ENCODE measurements around the gene TBC1D14. TPM values are rescaled to one million over a fixed set of nuclear protein-coding genes. Genes with fewer than 3 reads are reported as not detected.

Gene TBC1D14
- polyA plus RNA-seq, 1 of the 3 experiments (the other 2 are of a cell fraction), result 39.5 TPM

- no peak for TF ChIP-seq TEAD4 (IDR thresholded peaks at IDR 0.05; ENCODE audit: borderline replicate concordance, insufficient read depth)
- TF ChIP-seq TAF1 (IDR thresholded peaks at IDR 0.05; ENCODE audit: borderline replicate concordance, low read depth, low read length), result no peak
These were observed 103.5 kb downstream of the TBC1D14 start (continued) for GRCh38 chr4:7013175-7013574.

- Histone ChIP-seq H3K27ac (ENCODE audit: low read depth in 2 of 2, low read length in 1 of 2) (no peak overlapping the region), H3K9ac (no peak overlapping the region), H2AFZ (ENCODE audit: low read depth) (no peak overlapping the region), H3K36me3 (replicated peaks in 1 of 2; ENCODE audit: control insufficient read depth in 1 of 2, insufficient read depth in 2 of 2, low read length in 1 of 2) (peaks cover 39 to 59% of the 10 kb centered on the region in 2 experiments), H4K20me1 (ENCODE audit: insufficient read depth) (no peaks in the 10 kb centered on the region), H3F3A (replicated peaks; ENCODE audit: insufficient read depth) (no peaks in the 10 kb centered on the region), H3K4me3 (ENCODE audit: low read depth in 2 of 2, low read length in 1 of 2) (no peak overlapping the region), H3K4me1 (ENCODE audit: control insufficient read depth in 1 of 2, insufficient read depth in 2 of 2, low read depth in 1 of 2, low read length in 1 of 2) (peaks cover 0 to 5% of the 10 kb centered on the region in 2 experiments; a peak in 1 of 4 replicates), H3K4me2 (no peak overlapping the region), H3K9me3 (no peaks in the 10 kb centered on the region), H3K27me3 (ENCODE audit: insufficient read depth) (no peaks in the 10 kb centered on the region), H3K9me2 (no peaks in the 10 kb centered on the region), H3K79me2 (ENCODE audit: insufficient read depth) (no peaks in the 10 kb centered on the region)
- POLR2A ChIA-PET, result no interaction called here
- no peak for DNase-seq
- CTCF ChIA-PET, result no interaction called here
- 100% methylated on average over 9 of the region's 12 CpGs for WGBS (ENCODE audit: low lambda C conversion rate)
- TF ChIP-seq RFX5 (IDR thresholded peaks at IDR 0.05; ENCODE audit: low read length) (no peak), POLR2AphosphoS5 (IDR thresholded peaks at IDR 0.05; ENCODE audit: low read depth, low read length) (no peak), YY1 (IDR thresholded peaks at IDR 0.05; ENCODE audit: low read depth) (no peak), CTCF (IDR thresholded peaks at IDR 0.05) (no peak), GABPA (IDR thresholded peaks at IDR 0.05; ENCODE audit: low read depth) (no peak), MXI1 (IDR thresholded peaks at IDR 0.05; ENCODE audit: low read depth, low read length) (no peak), USF1 (IDR thresholded peaks at IDR 0.05; ENCODE audit: borderline replicate concordance, low read depth) (no peak), IRF3 (IDR thresholded peaks at IDR 0.05; ENCODE audit: low read depth, low read length) (no peak), USF2 (IDR thresholded peaks at IDR 0.05; ENCODE audit: borderline replicate concordance, low read depth, low read length) (no peak), SMC3 (IDR thresholded peaks at IDR 0.05; ENCODE audit: low read depth, low read length) (no peak), ELF1 (IDR thresholded peaks at IDR 0.05) (no peak), PBX3 (IDR thresholded peaks at IDR 0.05) (no peak), GATA2 (CRISPR knock-in tag; IDR thresholded peaks at IDR 0.05) (no peak), REST (IDR thresholded peaks at IDR 0.05; ENCODE audit: low read depth, low read length) (no peak), NRF1 (IDR thresholded peaks at IDR 0.05; ENCODE audit: low read depth, low read length) (no peak), EZH2phosphoT487 (IDR thresholded peaks at IDR 0.05; ENCODE audit: borderline replicate concordance, low read depth) (no peak), FOSL2 (IDR thresholded peaks at IDR 0.05; ENCODE audit: borderline replicate concordance, low read depth) (no peak)
These were observed 105.2 kb downstream of the TBC1D14 start for GRCh38 chr4:7014815-7015214.
